ENCODE measurements around the gene SETD1A. TPM values are rescaled to one million over a fixed set of nuclear protein-coding genes. Genes with fewer than 3 reads are reported as not detected.

Gene SETD1A
- total and polyA plus RNA-seq, 2 experiments from 2014 or later = 2.3 to 4.0 TPM

- Histone ChIP-seq H3K9me3 (ENCODE audit: low read depth) (no peaks in the 10 kb centered on the region), H3K27me3 (replicated peaks; ENCODE audit: insufficient read depth) (no peaks in the 10 kb centered on the region), H3K4me1 (ENCODE audit: insufficient read depth) (peaks cover 18% of the 10 kb centered on the region), H3K9me2 (ENCODE audit: insufficient read depth) (no peaks in the 10 kb centered on the region), H3F3A (ENCODE audit: insufficient read depth) (peaks cover 13% of the 10 kb centered on the region), H3K9ac (no peak overlapping the region), H4K20me1 (ENCODE audit: insufficient read depth) (no peaks in the 10 kb centered on the region), H3K4me2 (ENCODE audit: unreplicated experiment) (no peak overlapping the region), H2AFZ (no peak overlapping the region), H3K27ac (no peak overlapping the region), H3K36me3 (ENCODE audit: low read depth) (0 out of 2 replicates have a peak, but pooled peaks cover 3% of the 10 kb centered on the region), H3K4me3 (no peak overlapping the region), H3K79me2 (ENCODE audit: insufficient read depth) (no peaks in the 10 kb centered on the region; the same call in 1 of the 2 replicates)
- DNase-seq = no peak
- WGBS, 2 experiments (ENCODE audit: low coverage in 1 of 2, low lambda C conversion rate in 2 of 2, missing lambda C conversion rate in 2 of 2) = 95 to 96% methylated on average over 9 to 14 of the region's 14 CpGs
- in situ Hi-C loops (cut with MboI) = loop anchor here (25.0 kb wide), 1 partner anchor 456 kb away; the partner anchor contains the start of genes COX6A2 and ZNF843
- TF ChIP-seq EZH2 (IDR thresholded peaks at IDR 0.05; ENCODE audit: insufficient read depth, poor library complexity, severe bottlenecking) = no peak
- no peak for TF ChIP-seq EZH2phosphoT487 (IDR thresholded peaks at IDR 0.05; ENCODE audit: insufficient read depth, low read depth)
These were observed 23.4 kb downstream of the SETD1A start for GRCh38 chr16:30980959-30981358.

- in situ Hi-C loops (cut with MboI) = loop anchor here (25.0 kb wide), 1 partner anchor 455 kb away; the partner anchor contains the start of genes COX6A2 and ZNF843
- peak overlapping the region; percentile 61 for H3K9ac ChIP-seq
- H3K4me2 ChIP-seq (ENCODE audit: unreplicated experiment) = peak overlapping the region; percentile 41
- no peaks in the 10 kb centered on the region for H3K79me2 ChIP-seq (ENCODE audit: insufficient read depth)
- H3K27me3 ChIP-seq (replicated peaks; ENCODE audit: insufficient read depth) = no peaks in the 10 kb centered on the region
- 0 out of 2 replicates have a peak, but pooled peaks cover 3% of the 10 kb centered on the region for H3K36me3 ChIP-seq (ENCODE audit: low read depth)
- peaks cover 13% of the 10 kb centered on the region for H3F3A ChIP-seq (ENCODE audit: insufficient read depth)
- no peak overlapping the region for H2AFZ ChIP-seq
- H3K4me1 ChIP-seq (ENCODE audit: insufficient read depth) = peaks cover 19% of the 10 kb centered on the region
- peak overlapping the region; percentile 80 for H3K27ac ChIP-seq
- no peaks in the 10 kb centered on the region for H3K9me3 ChIP-seq (ENCODE audit: low read depth)
- H4K20me1 ChIP-seq (ENCODE audit: insufficient read depth) = no peaks in the 10 kb centered on the region
- peak; percentile 97 for DNase-seq
- TF ChIP-seq EZH2phosphoT487 (IDR thresholded peaks at IDR 0.05; ENCODE audit: insufficient read depth, low read depth) (no peak), EZH2 (IDR thresholded peaks at IDR 0.05; ENCODE audit: insufficient read depth, poor library complexity, severe bottlenecking) (no peak)
- WGBS, 2 experiments (ENCODE audit: low coverage in 1 of 2, low lambda C conversion rate in 2 of 2, missing lambda C conversion rate in 2 of 2) = 36 to 44% methylated on average over 15 to 17 of the region's 17 CpGs
- H3K9me2 ChIP-seq (ENCODE audit: insufficient read depth) = no peaks in the 10 kb centered on the region
- no peak overlapping the region for H3K4me3 ChIP-seq
These were observed 25.2 kb downstream of the SETD1A start for GRCh38 chr16:30982548-30983288.

GRCh38 chr16:30983289-30983889 is 25.8 kb downstream of the SETD1A start:
- peaks cover 13% of the 10 kb centered on the region for H3F3A ChIP-seq (ENCODE audit: insufficient read depth)
- peaks cover 19% of the 10 kb centered on the region for H3K4me1 ChIP-seq (ENCODE audit: insufficient read depth)
- H3K27ac ChIP-seq = peak overlapping the region; percentile 80
- no peak overlapping the region for H3K4me3 ChIP-seq
- H3K9me3 ChIP-seq (ENCODE audit: low read depth) = no peaks in the 10 kb centered on the region
- H2AFZ ChIP-seq = no peak overlapping the region
- no peaks in the 10 kb centered on the region for H3K27me3 ChIP-seq (replicated peaks; ENCODE audit: insufficient read depth)
- no peaks in the 10 kb centered on the region for H3K79me2 ChIP-seq (ENCODE audit: insufficient read depth)
- TF ChIP-seq EZH2phosphoT487 (IDR thresholded peaks at IDR 0.05; ENCODE audit: insufficient read depth, low read depth) = no peak
- no peak for TF ChIP-seq EZH2 (IDR thresholded peaks at IDR 0.05; ENCODE audit: insufficient read depth, poor library complexity, severe bottlenecking)
- no peaks in the 10 kb centered on the region for H4K20me1 ChIP-seq (ENCODE audit: insufficient read depth)
- H3K9me2 ChIP-seq (ENCODE audit: insufficient read depth) = no peaks in the 10 kb centered on the region
- H3K36me3 ChIP-seq (ENCODE audit: low read depth) = 0 out of 2 replicates have a peak, but pooled peaks cover 3% of the 10 kb centered on the region
- in situ Hi-C loops (cut with MboI) = loop anchor here (25.0 kb wide), 1 partner anchor 454 kb away; the partner anchor contains the start of genes COX6A2 and ZNF843
- 79 to 80% methylated on average over 24 to 25 of the region's 25 CpGs for WGBS, 2 experiments (ENCODE audit: low coverage in 1 of 2, low lambda C conversion rate in 2 of 2, missing lambda C conversion rate in 2 of 2)
- H3K9ac ChIP-seq = peak overlapping the region; percentile 61
- peak overlapping the region; percentile 41 for H3K4me2 ChIP-seq (ENCODE audit: unreplicated experiment)
- peak; percentile 34 for DNase-seq

GRCh38 chr16:30983898-30984610 is 26.5 kb downstream of the SETD1A start:
- TF ChIP-seq EZH2 (IDR thresholded peaks at IDR 0.05; ENCODE audit: insufficient read depth, poor library complexity, severe bottlenecking) = no peak
- TF ChIP-seq EZH2phosphoT487 (IDR thresholded peaks at IDR 0.05; ENCODE audit: insufficient read depth, low read depth) = no peak
- 0 out of 2 replicates have a peak, but pooled peaks cover 3% of the 10 kb centered on the region for H3K36me3 ChIP-seq (ENCODE audit: low read depth)
- no peaks in the 10 kb centered on the region for H4K20me1 ChIP-seq (ENCODE audit: insufficient read depth)
- WGBS, 2 experiments (ENCODE audit: low coverage in 1 of 2, low lambda C conversion rate in 2 of 2, missing lambda C conversion rate in 2 of 2) = 90 to 92% methylated on average over 14 of the region's 14 CpGs
- H3F3A ChIP-seq (ENCODE audit: insufficient read depth) = peaks cover 13% of the 10 kb centered on the region
- H2AFZ ChIP-seq = no peak overlapping the region
- H3K9me2 ChIP-seq (ENCODE audit: insufficient read depth) = no peaks in the 10 kb centered on the region
- H3K4me2 ChIP-seq (ENCODE audit: unreplicated experiment) = no peak overlapping the region
- DNase-seq = no peak
- peak overlapping the region; percentile 80; the same call in 1 of the 2 replicates for H3K27ac ChIP-seq
- no peaks in the 10 kb centered on the region for H3K27me3 ChIP-seq (replicated peaks; ENCODE audit: insufficient read depth)
- H3K9me3 ChIP-seq (ENCODE audit: low read depth) = no peaks in the 10 kb centered on the region
- in situ Hi-C loops (cut with MboI) = loop anchor here (25.0 kb wide), 1 partner anchor 453 kb away; the partner anchor contains the start of genes COX6A2 and ZNF843
- peaks cover 19% of the 10 kb centered on the region for H3K4me1 ChIP-seq (ENCODE audit: insufficient read depth)
- H3K9ac ChIP-seq = 0 out of 2 replicates have a peak overlapping the region, but pooled peaks have one; percentile 80
- no peaks in the 10 kb centered on the region for H3K79me2 ChIP-seq (ENCODE audit: insufficient read depth)
- H3K4me3 ChIP-seq = no peak overlapping the region
